HG03039 (cell line): ENCODE measurements around the gene DSCAML1.

ENCODE experiments used
- ATAC-seq: cut with Tn5 transposase; IDR thresholded peaks from one replicate; pipeline ENCODE4 v1.9.1; 2021; ENCODE audit warnings: mild to moderate bottlenecking, moderate library complexity; ENCODE audit not compliant: unreplicated experiment

The DSCAML1 gene

DNA sequence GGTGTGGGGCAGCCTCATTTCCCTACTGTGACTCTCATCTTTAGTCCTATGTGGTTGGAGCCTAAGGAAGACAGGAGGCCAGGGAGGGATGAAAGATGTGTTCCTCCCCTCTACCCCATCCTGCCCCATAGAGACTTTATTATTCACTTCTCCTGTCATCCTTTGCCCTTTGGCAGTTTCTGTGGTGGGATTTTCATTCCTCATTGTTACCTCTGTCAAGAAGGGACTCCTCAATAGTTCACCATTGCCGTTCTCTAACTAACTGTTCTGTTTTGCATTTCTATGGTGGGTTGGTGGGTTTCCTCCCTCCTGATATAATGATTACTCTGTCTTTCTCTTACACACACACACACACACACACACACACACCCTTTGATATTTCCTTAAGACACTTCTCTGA, 202.3 kb downstream of the DSCAML1 start:
- ATAC-seq = no peak

DNA sequence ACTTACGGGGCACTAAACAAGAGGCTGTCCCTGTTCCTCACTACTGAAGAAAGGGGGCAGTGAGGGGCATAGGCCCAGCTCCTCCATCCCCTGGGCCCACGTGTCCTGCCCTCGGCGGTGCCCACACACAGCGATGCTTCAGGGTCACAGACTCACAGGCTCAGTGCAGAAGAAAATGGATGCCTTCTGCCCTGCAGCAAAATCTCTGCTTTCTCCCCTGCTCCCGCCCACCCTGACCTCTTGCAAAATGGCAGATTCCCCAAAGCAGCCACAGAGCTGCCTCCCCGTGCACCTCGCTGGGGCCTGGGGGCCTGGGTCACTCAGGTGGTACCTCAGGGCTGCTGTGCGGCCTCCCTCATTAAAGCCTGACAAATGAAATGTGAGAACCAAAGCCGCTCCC, 204.0 kb downstream of the DSCAML1 start:
- no peak for ATAC-seq

DNA sequence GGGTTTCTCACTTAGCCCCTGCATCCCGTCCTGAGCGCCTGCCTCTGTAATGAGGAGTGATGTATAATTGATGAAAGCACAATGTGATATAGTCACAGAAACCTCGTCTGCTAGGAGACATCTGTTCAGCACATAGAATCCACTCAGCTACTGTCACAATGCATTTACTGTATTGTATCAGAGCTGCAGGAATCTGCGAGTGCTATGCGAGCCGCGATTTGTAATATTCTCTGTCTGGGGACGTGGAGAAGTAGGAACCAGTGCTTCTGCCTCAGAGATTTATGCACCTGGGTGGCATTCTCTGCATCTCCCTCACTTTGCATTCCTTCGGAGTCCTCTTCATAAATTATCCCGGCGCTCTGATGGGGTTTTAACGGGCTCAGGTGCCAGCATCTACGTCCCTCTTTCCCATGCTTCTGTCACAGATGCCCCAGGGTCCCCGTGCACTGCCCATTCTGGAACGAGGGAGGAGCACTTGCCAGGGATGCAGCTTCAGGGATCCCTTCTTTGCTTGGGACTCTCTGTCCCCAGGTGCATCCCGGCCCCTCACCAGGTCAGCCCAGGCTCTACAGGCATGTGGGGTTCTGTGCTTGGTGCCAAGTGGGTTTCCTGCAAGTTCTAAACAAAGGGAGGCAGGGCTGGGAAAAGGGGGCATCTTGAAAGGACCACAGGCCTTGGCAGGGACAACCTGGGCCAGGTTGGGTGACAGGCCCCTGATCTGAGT, 205.5 kb downstream of the DSCAML1 start:
- ATAC-seq = no peak

DNA sequence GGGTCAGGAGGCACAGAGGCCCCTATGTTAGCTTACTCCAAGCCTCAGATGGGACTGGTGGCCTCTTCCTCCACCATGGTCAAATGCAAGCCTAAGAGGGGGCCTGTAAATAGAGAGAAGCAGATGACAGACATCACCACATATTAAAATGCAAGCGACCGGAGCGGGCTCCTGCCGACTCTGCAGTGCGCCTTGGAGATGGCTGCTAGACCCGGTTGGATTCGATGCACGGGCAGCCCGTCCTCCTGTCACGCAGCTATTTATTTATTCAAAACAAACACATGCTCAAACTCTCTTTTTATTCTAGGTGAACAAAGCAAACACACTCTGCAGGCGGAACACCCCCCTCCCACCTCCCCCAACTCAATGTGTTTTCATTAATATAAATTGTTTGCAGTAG, 208.0 kb downstream of the DSCAML1 start:
- no peak for ATAC-seq

DNA sequence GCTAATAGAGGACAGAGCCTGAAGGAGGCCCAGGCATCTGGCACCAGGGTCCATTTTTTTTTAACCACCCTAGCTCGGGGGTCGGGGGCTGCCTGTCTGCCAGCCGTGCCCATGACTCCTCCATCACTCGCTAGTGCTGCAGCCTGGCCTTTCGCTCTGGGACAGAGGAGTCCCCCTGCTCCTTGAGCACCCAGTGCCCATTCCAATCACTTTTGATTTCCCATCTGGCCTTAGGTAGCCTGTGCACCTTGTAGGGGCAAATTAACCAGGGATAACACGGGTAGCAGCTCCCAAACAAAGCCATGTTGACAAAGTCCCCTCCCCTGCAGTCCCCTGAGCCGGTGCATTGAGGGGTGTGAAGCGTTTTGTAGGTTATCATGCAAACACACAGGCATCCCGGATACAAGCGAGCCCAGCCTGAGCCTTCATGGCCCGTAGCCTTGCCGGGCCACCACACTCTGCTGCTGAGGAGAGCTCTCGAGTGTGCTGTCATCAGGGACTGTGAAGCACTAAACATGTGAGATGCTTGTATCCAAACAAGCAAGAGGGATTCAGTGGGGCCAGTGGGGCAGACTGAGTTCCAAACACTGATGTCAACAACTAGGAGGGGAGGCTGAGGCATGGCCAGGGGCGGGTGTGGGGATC, 208.7 kb downstream of the DSCAML1 start:
- no peak for ATAC-seq

DNA sequence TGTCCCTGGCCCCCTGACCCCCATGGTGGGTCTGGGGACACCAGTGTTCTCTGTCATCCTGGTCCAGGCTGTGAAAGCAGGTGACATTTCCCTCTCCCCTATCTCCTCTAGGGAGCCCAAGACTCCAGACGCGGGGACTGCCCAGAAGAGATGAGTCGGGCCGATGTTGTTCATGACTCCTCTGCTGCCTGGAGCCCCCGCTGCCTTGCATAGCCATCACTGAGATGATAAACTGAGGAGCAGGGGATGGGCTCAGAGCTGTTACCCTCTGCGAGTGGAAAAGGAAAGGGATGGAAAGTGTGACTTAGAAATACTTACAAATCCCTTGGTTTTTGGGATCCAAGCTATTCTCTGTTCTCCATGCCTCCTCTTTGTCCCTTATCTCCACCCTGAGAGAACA, 209.6 kb downstream of the DSCAML1 start:
- ATAC-seq = no peak

DNA sequence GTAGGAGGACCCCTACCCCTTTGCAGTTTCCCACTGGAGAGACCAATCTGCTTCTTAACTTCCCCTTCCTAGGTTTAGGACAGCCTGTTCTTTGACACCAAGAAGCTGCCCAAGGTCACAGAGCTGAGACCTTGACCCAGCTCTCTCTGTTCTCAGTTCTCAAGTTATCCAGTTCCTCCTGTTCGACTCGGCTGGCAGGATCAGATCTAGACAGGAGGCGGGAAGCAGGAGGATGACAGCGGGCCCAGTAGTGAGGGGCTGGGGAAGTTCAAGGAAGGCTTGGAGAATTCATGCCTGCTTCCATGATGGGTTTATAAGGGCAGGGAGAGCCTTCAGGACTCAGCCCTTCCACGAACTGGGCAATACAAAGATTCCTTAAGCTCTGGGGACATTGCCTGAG, 210.6 kb downstream of the DSCAML1 start:
- ATAC-seq = no peak

DNA sequence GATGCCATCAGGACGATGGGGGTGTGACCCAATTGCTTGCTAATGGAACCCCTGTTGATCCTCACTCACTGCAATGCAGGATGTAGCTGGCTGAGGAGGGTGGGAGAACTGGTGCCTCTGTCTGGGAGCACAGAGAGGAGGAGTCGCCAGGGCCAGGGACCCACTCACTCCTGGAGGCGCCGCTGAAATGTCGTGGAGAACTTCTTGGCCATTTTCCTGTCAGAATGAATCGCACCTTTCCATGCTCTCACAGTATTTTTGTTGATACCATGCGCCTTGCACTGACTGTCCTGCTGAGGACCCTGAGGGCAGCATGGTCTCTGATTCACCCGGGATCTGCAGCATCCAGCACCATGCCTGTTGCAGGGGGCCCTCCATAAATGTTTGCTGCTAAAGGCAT, 211.4 kb downstream of the DSCAML1 start:
- ATAC-seq = no peak

DNA sequence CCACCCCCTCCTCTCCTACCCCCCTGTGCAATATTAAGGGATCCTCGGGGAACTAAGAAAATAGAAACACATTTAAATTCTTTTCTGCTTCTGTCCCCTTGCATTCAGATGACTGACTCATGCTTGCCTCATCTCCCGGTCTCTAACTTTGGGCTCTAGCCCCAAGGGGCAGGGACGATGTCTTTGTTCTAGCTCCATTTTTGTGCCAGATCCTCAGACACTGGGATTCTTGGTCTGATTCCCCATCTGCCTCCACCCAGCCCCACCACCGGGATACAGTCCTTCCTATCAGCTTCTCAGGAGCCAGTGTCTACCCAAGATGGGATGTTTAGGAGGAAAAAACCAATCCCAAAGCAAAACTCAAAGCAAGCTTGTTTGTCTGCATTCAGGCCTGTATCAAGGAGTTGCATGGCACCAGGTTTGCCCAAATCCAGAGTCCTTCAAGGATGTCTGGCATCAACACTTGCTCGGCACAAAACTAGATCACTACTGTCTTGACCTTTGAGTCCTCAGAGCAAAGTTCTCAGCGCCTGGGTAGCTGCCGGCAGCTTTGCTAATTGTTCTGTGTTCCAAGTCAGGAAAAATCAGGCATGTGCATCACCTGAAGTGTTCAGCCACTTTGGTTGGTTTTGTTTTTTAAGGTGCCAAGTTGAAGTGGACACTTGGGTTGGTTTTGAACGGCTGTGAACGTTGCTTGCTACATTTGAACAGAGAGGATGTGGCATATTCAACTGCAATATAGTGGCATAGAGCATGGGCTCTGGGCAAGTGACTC, 212.8 kb downstream of the DSCAML1 start:
- ATAC-seq = no peak

DNA sequence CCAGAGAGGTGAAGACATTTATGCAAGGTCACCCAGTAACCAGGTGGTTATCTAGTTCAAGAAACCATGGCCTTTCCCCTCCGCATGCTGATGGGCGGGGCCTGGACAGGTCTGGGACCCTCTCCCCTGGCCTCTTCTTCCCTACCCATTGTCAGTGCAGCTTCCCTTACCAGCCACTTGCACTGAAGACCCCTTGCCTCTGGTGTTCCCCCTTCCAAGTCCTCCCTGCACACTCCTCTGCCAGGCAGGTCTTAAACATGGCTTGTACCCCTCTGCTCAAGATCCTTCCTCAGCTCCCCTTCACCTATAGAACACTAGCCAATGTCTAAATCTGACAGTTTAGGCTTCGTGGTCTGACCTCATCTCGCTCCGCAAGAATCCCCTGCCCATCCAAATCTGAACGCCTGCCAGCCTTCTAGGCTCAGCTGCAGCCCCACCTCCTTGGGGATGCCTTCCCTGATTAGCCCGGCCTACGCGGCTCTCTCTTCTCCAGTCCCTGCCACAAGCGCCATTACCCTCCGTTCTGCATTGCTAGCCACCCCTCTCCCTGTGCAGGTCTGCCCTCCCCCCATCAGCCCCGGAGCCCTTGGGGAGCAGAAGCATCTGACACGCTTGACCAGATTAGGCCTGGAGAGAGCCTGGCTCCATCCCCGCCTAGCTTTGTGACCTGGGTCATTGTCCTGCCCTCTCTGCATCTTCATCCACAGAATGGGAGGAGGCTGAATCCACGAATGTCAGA, 213.8 kb downstream of the DSCAML1 start:
- no peak for ATAC-seq

DNA sequence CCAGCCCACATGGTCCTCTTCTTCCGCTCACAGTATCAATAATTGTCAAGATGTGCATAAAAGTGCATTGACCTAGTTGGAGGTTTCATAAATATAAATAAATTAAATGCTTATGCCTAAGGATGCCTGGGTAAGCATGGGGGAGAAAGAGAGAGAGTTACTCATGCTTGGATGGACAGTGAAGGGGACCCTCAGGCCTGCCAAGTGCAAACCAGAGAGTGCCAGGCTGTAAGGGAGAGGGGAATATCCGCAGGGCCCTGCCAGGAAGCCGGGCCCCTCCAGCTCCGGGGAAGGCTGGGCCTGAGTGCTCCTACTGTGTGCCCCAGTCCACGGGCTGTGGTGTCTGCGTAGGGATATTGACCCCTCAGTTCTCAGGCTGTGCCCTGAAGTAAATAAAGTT, 214.6 kb downstream of the DSCAML1 start:
- no peak for ATAC-seq

DNA sequence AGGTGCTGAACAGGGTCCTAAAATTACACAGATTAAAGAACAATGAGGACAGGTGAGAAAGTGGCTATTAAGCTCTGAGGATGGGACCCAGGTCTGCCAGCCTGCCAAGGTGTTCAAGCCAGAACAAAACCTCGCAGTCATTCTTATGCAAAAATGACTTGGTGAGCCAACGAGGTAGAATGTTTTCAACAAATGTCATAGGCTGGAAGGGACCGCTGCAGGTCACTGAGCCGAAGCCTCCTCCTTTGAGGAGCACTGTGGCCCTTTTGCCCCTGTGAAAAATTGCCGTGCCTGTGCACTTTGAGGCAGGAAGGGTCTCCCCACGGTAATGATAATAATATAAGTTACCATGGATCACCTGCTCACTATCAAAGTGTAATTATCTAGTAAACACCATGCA, 216.2 kb downstream of the DSCAML1 start:
- ATAC-seq = no peak

DNA sequence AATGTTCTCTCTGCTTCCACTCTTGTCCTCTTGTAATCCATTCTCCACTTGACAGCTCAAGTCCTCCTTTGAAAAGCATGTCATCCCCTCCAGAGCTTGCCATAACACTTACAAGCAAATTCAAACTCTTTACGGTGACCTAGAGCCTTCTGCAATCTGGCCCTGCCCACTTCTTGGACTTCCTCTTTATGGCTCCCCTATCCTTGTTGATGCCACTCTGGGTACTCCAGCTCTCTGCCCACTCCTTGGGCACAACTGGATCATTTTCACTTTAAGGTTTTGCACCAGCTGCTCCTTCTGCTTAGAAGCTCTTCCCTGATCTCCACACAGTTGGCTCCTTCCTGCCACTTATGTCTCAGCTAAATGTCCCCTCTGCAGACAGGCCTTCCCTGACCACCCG, 217.9 kb downstream of the DSCAML1 start:
- ATAC-seq = no peak

DNA sequence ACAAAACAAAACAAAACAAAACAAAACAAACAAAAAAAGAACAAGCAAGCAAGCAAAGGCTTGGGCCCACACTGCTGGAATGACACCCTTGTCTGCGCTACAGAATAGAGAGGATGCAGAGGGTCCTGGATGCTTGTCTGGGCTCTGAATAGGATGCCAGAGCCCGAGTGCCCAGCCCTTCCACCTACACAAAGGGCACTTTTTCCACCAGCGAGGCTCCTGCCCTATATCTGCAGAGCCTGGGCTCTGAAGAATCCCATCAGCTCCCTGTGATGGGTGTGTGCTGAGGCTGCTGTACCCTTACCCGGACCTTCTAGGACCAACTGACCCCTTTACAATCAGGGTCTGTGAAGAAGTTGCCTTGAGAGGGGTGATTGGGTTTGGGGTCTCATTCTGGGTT, 221.2 kb downstream of the DSCAML1 start:
- ATAC-seq = no peak

DNA sequence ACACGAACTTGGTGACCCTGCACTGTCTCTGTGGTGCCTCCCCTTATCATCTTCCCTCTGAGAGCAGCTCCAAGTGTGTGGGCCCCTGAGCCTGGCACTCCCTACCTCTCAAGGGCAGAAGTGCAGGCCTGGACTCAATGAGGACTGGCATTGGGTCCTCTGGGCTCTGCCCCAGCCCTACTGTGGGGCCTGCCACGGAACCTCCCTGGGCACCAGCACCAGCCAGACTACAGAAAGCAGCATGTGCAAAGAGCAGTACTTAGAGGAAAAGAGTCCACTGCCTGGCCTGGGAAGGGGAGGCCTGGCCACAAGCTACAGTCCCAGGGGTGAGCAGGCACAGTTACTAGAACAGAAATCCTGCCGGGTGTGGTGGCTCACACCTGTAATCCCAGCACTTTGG, 222.5 kb downstream of the DSCAML1 start:
- ATAC-seq = no peak

DNA sequence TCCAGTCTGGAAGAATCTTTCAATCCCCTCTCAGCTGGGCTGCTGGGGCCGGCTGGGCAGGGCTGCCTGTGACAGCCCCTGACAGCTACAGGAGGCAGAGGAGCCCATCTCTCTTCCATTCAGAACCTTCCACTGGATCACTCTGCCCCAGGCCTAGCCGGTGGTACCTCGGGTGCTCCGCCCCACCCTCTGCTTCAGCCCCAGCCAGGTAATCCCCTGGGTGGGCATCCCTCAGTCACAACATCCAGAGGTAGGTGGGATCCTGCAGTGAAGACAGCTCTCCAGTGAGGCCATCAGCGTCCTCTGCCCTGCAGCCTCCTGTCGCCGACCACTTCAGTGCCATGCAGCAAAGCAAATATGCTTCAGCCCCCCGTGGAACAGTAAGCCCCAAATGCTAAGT, 223.7 kb downstream of the DSCAML1 start:
- ATAC-seq = no peak

DNA sequence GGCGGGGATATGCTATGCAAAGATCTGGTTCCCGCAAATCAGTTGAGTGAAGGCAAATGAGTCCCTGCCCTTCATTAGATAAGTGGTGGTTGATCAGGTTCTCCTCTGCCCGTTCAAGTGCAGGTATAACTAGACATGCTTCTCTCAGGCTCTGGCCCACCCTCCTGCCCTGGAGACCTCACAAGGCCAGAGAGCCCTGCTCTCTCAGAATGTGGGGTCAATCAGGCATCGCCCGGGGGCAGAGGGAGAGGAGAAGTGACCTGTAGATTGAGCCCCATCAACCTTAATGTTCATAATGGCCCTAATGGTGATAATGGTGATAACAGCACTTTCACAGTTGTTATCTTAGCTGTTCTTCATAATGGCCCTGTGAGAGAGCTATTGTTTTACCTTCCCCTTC, 224.3 kb downstream of the DSCAML1 start:
- ATAC-seq = no peak

DNA sequence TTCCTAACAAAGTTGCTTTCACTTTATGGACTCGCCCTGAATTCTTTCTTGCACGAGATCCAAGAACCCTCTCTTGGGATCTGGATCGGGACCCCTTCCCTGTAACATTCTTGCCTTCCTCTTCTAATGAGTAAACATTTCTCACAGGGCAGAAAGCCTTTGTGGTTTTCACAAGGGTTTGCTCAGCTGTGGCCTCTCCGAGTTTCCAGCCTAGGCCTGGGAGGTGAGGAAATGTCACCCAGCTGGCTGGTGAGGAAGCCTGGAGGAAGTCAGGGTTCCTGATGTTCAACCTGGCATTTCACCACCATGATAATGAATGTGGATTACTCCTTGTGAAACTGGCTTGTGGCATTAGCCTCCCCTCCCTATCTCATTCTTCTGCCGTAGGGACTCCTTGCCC, 224.9 kb downstream of the DSCAML1 start:
- ATAC-seq = no peak

DNA sequence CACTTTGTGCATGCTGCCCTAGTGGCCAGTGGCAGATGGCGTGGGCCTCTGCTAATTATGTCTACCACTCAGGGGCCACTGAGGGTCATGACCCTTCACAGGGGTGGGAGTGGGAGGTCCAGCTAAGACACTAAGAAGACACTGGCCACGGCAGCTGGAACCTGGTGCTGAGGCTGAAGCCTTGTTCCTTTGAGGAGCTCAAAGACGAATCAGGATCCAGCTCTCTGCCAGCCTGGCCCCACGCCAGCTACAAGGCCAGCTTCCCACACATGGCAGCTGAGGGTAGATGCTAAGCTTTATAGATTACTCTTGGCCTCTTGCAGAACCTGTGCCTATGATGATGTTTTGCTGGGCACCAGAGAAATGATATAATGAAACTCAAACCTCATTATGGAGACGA, 226.3 kb downstream of the DSCAML1 start:
- ATAC-seq = no peak

DNA sequence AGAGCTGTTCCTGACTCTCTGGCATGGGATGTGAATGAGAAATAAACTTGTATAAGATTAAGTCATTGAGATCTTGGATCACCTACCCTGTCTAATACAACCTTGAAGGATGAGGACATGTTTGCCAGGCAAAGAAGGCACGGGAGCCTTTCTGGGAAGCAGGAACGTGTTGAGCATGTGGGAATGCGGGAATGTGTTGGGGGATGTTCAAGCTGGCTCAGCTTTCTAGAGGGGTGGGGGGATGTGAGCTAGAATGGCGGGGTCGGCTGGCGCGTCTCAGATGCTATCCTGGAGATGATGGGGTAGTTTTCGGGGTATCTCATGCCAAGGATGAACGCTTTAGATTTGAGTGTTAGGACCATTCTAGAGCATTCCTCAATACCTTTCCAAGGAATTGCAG, 227.1 kb downstream of the DSCAML1 start:
- ATAC-seq = no peak

DNA sequence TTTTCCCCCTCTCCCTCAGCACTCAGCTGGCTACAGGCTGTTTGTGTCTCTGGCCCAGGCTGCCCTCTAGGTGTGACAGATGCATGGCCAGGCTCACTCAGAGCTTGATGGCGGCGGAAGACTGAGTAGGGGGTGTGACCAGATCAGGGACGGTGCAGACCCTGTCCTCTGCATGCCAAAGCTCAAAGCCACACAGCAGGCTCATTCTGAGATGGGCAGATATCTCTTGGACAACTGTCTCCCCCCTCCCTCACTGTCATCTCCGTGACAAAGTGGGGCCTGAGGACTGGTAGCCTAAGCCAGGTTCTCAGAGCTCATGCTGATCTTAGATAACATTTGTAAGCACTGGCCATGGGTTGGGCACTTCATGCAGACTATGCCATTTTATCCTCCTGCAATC, 231.3 kb downstream of the DSCAML1 start:
- no peak for ATAC-seq
